Esophagus squamous epithelium (tissue), 5 donors: ENCODE measurements around the gene QPCTL. TPM values are rescaled to one million over a fixed set of nuclear protein-coding genes. Genes with fewer than 3 reads are reported as not detected.
"Not testable (repeated sequence)": the region's sequence is repeated elsewhere in the genome, so short reads cannot be mapped to it uniquely, and the experiment has no call there.

Source experiments
- DNase-seq: peaks from one replicate; lab custom pipeline; 2025; lab: John Stamatoyannopoulos, UW
- H3K27ac ChIP-seq, 4 donors: fragments of 200-600 bp; sonication (generic); one replicate each; pipeline ENCODE4 v1.5.1; 2016 to 2019; ENCODE audit warnings: mild to moderate bottlenecking in 1 of 4
- H3K27me3 ChIP-seq, 4 donors: fragments of 200-600 bp; sonication (generic); 1 replicate in 3 of 4; 2 replicates in 1 of 4; pipeline versions ENCODE4 v1.5.1 to v1.6.0; 2017 to 2021; ENCODE audit warnings: antibody characterized with exemption in 1 of 4
- H3K36me3 ChIP-seq, 3 donors: fragments of 200-600 bp; sonication (generic); one replicate each; pipeline ENCODE4 v1.5.1; 2016 to 2019
- H3K4me1 ChIP-seq, 3 donors: fragments of 200-600 bp; sonication (generic); one replicate each; pipeline ENCODE4 v1.5.1; 2017 to 2019
- H3K4me3 ChIP-seq, 4 donors: fragments of 200-600 bp; sonication (generic); 1 replicate in 3 of 4; 2 replicates in 1 of 4; pipeline ENCODE4 v1.5.1; 2016 to 2019; ENCODE audit warnings: mild to moderate bottlenecking in 2 of 4, moderate library complexity in 1 of 4
- H3K9me3 ChIP-seq, 3 donors: fragments of 200-600 bp; sonication (generic); one replicate each; pipeline ENCODE4 v1.5.1; 2016 to 2019
- POLR2A ChIP-seq, 4 donors: fragments of 450-650 bp; IDR thresholded peaks; one replicate each; pipeline ENCODE4 v1.6.1; 2017; ENCODE audit warnings: antibody characterized with exemption in 4 of 4, mild to moderate bottlenecking in 4 of 4, moderate library complexity in 3 of 4
- WGBS, 2 donors: methylation state at CpG; one replicate each; pipeline ENCODE4 v1.1.5; 2018; 5-methylcytosine and 5-hydroxymethylcytosine counted together
- intact Hi-C: fragments of 100-400 bp; cut with DNase I; formaldehyde crosslinking; loops from one replicate; pipeline ENCODE4 v1.15.0; 2022
- total RNA-seq, 4 donors: library from RNA; depleted of rRNA; stranded (reverse); fragments of >200 nt; gene quantifications; one replicate each; pipeline ENCODE4 v1.1.0, GENCODE V29; 2016
- TF ChIP-seq, protein P1 (sequence below), 6 experiments: fragments of 450-650 bp in 4 of 6; fragments of 200-600 bp in 2 of 6; sonication (generic) in 2 of 6; IDR thresholded peaks; one replicate each; pipeline ENCODE4 v1.5.1; 2016 to 2019; ENCODE audit warnings: antibody characterized with exemption in 6 of 6, mild to moderate bottlenecking in 4 of 6, moderate library complexity in 4 of 6
- donor health status: DM: yes; HTN: yes; CAD: no.

The QPCTL gene
- total RNA-seq, 4 donors from 2014 or later = 3.3 to 6.9 (median 5.5) TPM

DNA sequence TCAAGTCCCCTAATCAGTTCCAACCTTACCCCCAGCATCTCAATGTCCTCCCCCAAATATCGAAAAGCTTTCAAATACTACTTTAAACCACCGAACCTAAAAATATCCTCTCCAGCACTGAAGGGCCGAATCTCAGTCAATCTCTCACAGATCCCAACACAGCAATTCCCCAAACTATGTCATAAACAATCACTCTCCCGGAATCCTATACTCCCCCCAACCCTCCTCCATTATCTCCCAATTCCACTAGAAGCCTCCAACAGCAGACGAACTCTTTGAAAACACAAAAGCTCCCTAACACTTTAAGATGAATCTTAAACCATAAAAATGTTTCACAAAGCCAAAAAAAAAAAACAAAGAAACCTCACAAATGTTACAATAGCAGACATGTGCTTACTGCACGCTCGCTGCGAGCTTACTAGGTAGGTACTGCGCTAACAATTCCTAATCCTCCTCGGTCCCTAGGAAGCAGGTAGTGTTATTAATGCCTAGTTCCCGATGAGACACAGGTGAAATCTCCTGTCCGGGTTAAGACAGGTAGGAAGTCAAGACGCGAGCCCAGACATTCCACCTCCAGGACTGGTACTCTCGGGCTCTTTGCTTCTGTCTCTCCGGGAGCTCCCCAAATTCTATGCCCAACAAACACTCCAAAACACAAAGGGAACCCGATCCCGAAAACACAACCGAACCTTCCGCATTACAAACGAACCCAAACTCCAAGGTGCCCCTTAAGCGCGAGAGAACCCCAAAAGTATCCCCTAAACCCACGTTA lies 24.1 kb downstream of the QPCTL start:
- 0 to 2% methylated on average over 19 to 24 of the region's 24 CpGs for WGBS, 2 donors
- Histone ChIP-seq H3K27ac (peak overlapping the region; percentile 87 to 96 (median 92)), H3K9me3 (no peaks in the 10 kb centered on the region), H3K36me3 (peaks cover 16 to 35% (median 17%) of the 10 kb centered on the region in 3 donors), H3K27me3 (no peaks in the 10 kb centered on the region), H3K4me1 (peaks cover 10 to 67% (median 14%) of the 10 kb centered on the region in 3 donors), H3K4me3 (peak overlapping the region; percentile 47 to 72 (median 64))
- intact Hi-C loops = loop anchor here (10.0 kb wide), 1 partner anchor 48 kb away; the partner anchor contains the start of gene SIX5
- no peak for TF ChIP-seq POLR2A (IDR thresholded peaks at IDR 0.05)
- TF ChIP-seq, protein P1, sequence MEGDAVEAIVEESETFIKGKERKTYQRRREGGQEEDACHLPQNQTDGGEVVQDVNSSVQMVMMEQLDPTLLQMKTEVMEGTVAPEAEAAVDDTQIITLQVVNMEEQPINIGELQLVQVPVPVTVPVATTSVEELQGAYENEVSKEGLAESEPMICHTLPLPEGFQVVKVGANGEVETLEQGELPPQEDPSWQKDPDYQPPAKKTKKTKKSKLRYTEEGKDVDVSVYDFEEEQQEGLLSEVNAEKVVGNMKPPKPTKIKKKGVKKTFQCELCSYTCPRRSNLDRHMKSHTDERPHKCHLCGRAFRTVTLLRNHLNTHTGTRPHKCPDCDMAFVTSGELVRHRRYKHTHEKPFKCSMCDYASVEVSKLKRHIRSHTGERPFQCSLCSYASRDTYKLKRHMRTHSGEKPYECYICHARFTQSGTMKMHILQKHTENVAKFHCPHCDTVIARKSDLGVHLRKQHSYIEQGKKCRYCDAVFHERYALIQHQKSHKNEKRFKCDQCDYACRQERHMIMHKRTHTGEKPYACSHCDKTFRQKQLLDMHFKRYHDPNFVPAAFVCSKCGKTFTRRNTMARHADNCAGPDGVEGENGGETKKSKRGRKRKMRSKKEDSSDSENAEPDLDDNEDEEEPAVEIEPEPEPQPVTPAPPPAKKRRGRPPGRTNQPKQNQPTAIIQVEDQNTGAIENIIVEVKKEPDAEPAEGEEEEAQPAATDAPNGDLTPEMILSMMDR (IDR thresholded peaks at IDR 0.05) = no peak
- no peak for DNase-seq

DNA sequence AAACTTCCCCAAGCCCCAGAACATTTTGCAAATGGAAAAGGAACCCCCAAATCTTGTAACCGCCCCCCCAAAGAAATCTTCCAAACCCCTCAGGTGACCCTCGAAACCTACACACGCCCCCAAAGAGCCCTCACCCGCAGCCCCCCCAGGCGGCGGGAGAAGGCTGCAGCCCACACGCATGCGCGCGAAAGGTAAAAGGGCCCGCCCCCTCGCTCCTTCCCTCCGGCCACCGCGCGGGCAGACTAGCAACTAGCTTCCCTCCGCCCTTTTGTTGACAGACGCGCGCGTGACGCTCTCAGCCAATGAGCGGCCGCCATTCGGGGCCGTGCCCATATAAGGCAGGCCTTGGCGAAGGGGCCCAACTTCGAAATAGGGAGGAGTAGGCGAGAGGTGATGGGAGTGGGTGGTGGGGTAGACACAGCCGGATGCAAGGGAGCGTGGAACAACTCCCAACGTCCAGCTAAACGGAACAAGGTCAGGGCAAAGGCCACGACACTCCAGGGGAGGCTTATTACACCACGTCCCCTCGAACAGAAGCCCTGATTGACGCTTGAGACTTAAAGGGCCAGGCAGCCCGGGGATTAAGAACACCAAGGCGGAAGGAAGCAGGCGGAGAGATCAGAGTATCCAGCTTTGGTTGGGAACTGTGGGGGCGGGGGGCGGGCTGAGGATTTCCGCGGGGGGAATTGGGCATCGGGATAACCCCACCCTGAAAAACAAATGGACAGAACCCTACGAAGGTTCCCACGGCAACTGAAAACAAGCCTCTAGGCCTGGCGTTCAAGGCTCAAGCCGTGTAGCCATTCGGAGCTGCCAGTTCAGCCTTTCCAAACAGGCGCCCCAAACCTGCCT lies 24.9 kb downstream of the QPCTL start:
- TF ChIP-seq POLR2A (IDR thresholded peaks at IDR 0.05) = peak in 3 of 4 donors; percentile 15 to 90 (median 66)
- TF ChIP-seq, protein P1 (IDR thresholded peaks at IDR 0.05) = peak in 3 of 6 experiments; percentile 19 to 39 (median 31)
- Histone ChIP-seq H3K36me3 (peaks cover 8 to 27% (median 9%) of the 10 kb centered on the region in 3 donors), H3K9me3 (no peaks in the 10 kb centered on the region), H3K27ac (peak overlapping the region; percentile 87 to 96 (median 92)), H3K27me3 (no peaks in the 10 kb centered on the region), H3K4me1 (peaks cover 10 to 75% (median 22%) of the 10 kb centered on the region in 3 donors), H3K4me3 (peak overlapping the region; percentile 47 to 72 (median 64))
- intact Hi-C loops = loop anchor here (10.0 kb wide), 1 partner anchor 47 kb away; the partner anchor contains the start of gene SIX5
- DNase-seq = peak; percentile 97
- 0 to 1% methylated on average over 21 to 32 of the region's 51 CpGs for WGBS, 2 donors

DNA sequence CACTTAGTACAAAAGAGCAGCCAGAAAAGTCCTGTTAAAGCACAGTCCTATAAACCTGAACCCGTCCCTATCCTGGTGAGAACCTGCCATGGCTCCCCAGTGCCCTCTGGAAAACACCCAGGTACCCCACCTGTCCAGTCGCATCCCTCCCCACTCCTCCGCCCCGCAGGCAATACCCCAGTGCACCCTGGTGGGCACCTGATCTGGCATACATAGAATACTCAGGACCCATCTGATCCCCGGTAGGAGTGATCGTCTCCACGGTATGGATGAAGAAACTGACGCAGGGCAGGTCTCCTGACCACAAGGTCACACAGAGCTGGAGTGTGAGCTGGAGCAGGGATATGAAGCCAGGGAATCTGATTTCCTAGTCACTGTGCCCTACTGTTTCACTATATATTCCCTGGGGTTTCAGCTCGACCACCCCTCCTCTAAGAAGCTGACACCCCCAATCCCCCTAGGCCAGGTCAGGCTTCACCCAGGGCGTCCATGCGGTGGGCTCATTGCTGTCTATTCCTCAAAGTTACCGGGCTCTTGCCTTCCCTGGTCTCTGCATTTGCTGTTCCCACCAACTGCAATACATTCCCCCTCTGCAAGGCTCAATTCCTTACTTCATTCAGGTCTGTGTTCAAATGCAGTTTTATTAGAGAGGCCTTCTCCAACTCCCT lies 25.7 kb downstream of the QPCTL start:
- intact Hi-C loops = loop anchor here (10.0 kb wide), 1 partner anchor 47 kb away; the partner anchor contains the start of gene SIX5
- peak overlapping the region; percentile 47 to 72 (median 64) for H3K4me3 ChIP-seq
- 53% methylated on average over 9 to 11 of the region's 12 CpGs for WGBS, 2 donors

DNA sequence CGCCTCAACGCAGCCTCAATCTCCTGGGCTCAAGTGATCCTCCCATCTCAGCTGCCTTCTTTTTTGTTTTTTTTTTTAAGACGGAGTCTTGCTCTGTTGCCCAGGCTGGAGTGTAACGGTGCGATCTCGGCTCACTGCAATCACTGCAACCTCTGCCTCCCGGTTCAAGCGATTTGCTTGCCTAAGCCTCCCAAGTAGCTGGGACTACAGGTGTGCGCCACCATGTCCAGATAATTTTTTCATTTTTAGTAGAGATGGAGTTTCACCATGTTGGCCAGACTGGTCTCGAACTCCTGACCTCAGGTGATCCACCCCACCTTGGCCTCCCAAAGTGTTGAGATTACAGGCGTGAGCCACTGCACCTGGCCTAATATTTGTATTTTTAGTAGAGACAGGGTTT lies 27.6 kb downstream of the QPCTL start:
- H3K4me1 ChIP-seq = peaks cover 18 to 78% (median 27%) of the 10 kb centered on the region in 3 donors
- WGBS, 2 donors = 93% methylated on average over 11 of the region's 11 CpGs
- H3K27me3 ChIP-seq, H3K4me3 ChIP-seq, DNase-seq, H3K9me3 ChIP-seq, intact Hi-C loops: not testable (repeated sequence)
- peaks cover 0 to 29% (median 0%) of the 10 kb centered on the region in 3 donors for H3K36me3 ChIP-seq
- peak overlapping the region; percentile 75 to 88 (median 80) for H3K27ac ChIP-seq

More for the DNA sequence above, 25.7 kb downstream of the QPCTL start:
- TF ChIP-seq, protein P1 (IDR thresholded peaks at IDR 0.05) = no peak
- no peak for TF ChIP-seq POLR2A (IDR thresholded peaks at IDR 0.05)
- peaks cover under 1 to 27% (median 2%) of the 10 kb centered on the region in 3 donors for H3K36me3 ChIP-seq
- DNase-seq = no peak
- H3K4me1 ChIP-seq = peaks cover 15 to 80% (median 25%) of the 10 kb centered on the region in 3 donors
- no peaks in the 10 kb centered on the region for H3K27me3 ChIP-seq
- peak overlapping the region; percentile 87 to 96 (median 92) for H3K27ac ChIP-seq
- no peaks in the 10 kb centered on the region for H3K9me3 ChIP-seq

DNA sequence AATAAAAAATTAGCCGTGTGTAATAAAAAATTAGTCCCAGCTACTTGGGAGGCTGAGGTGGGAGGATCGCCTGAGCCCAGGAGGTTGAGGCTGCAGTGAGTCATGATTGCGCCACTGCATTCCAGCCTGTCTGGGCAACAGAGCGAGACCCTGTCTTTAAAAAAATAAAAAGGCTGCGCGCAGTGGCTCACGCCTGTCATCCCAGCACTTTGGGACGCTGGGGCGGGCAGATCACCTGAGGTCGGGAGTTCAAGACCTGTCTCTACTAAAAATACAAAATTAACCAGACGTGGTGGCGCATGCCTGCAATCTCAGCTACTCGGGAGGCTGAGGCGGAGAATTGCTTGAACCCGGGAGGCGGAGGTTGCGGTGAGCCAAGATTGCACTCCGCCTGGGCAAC lies 36.2 kb downstream of the QPCTL start:
- 77 to 85% methylated on average over 18 of the region's 18 CpGs for WGBS, 2 donors
- DNase-seq, intact Hi-C loops, H3K4me3 ChIP-seq, H3K9me3 ChIP-seq, H3K27me3 ChIP-seq: not testable (repeated sequence)
- Histone ChIP-seq H3K4me1 (peaks cover 15 to 63% (median 21%) of the 10 kb centered on the region in 3 donors), H3K36me3 (peaks cover 0 to 21% (median 0%) of the 10 kb centered on the region in 3 donors), H3K27ac (peak overlapping the region in 3 of 4 donors; percentile 91 to 95 (median 93))
